Gastrocnemius medialis (tissue), 4 donors: Measurements from ENCODE around the gene EXOC7. TPM values are rescaled to one million over a fixed set of nuclear protein-coding genes. Genes with fewer than 3 reads are reported as not detected.
"Not testable (repeated sequence)": the region's sequence is repeated elsewhere in the genome, so short reads cannot be mapped to it uniquely, and the experiment has no call there.

Source experiments
- ATAC-seq, 2 donors: fragments of 150-250 bp; one replicate each; pipeline ENCODE4 v1.9.1; 2016
- DNase-seq, 2 donors: peaks; one replicate each; pipeline ENCODE4 v3.0.0-alpha.2; 2019
- H3K27ac ChIP-seq, 4 donors: fragments of 200-600 bp; sonication (generic); 1 replicate in 1 of 4; 2 replicates in 3 of 4; pipeline ENCODE4 v1.5.1; 2016 to 2018; ENCODE audit warnings: mild to moderate bottlenecking in 2 of 4, moderate library complexity in 1 of 4
- H3K27me3 ChIP-seq, 3 donors: fragments of 200-600 bp; sonication (generic) in 2 of 3; 1 replicate in 1 of 3; 2 replicates in 2 of 3; pipeline versions ENCODE4 v1.5.1 to v1.6.0; 2016 to 2019; ENCODE audit warnings: mild to moderate bottlenecking in 1 of 3, moderate library complexity in 1 of 3
- H3K36me3 ChIP-seq, 2 donors: fragments of 200-600 bp; sonication (generic) in 1 of 2; one replicate each; pipeline ENCODE4 v1.5.1; 2017 to 2018
- H3K4me1 ChIP-seq, 2 donors: fragments of 200-600 bp; sonication (generic) in 1 of 2; one replicate each; pipeline ENCODE4 v1.5.1; 2016 to 2017; ENCODE audit warnings: mild to moderate bottlenecking in 2 of 2
- H3K4me3 ChIP-seq, 4 donors: fragments of 200-600 bp; sonication (generic) in 3 of 4; 1 replicate in 1 of 4; 2 replicates in 3 of 4; pipeline ENCODE4 v1.5.1; 2016 to 2019; ENCODE audit warnings: mild to moderate bottlenecking in 2 of 4
- H3K9me3 ChIP-seq, 3 donors: fragments of 200-600 bp; sonication (generic) in 2 of 3; 1 replicate in 1 of 3; 2 replicates in 2 of 3; pipeline ENCODE4 v1.5.1; 2016 to 2019
- POLR2A ChIP-seq, 2 donors: fragments of 450-650 bp; IDR thresholded peaks; one replicate each; pipeline ENCODE4 v1.6.1; 2017; ENCODE audit warnings: antibody characterized with exemption in 2 of 2, mild to moderate bottlenecking in 2 of 2, moderate library complexity in 2 of 2
- in situ Hi-C, 4 donors: fragments of 200-750 bp; cut with MboI; loops; one replicate each; pipeline versions ENCODE4 v1.15.0 to v1.8.0; 2017; ENCODE audit warnings: low sequenced_read_pairs in 4 of 4
- intact Hi-C: fragments of 100-400 bp; cut with DNase I; formaldehyde crosslinking; loops from one replicate; pipeline ENCODE4 v1.15.1; 2023; ENCODE audit warnings: low total_unique reads
- total RNA-seq, 4 donors: library from RNA; depleted of rRNA; stranded (reverse); fragments of >200 nt; gene quantifications; one replicate each; pipeline versions ENCODE4 v1.1.0 to v1.2.3, GENCODE V29; 2016
- TF ChIP-seq, protein P1 (sequence below), 5 experiments: fragments of 450-650 bp in 3 of 5; fragments of 200-600 bp in 2 of 5; sonication (generic) in 2 of 5; IDR thresholded peaks in 4 of 5; conservative IDR thresholded peaks in 1 of 5; 1 replicate in 4 of 5; 2 replicates in 1 of 5; pipeline ENCODE4 v1.5.1; 2016 to 2019; ENCODE audit warnings: antibody characterized with exemption in 5 of 5, mild to moderate bottlenecking in 3 of 5, moderate library complexity in 3 of 5

The EXOC7 gene
- total RNA-seq, 4 donors from 2014 or later, result 49.5 to 70.7 (median 53.9) TPM

DNA sequence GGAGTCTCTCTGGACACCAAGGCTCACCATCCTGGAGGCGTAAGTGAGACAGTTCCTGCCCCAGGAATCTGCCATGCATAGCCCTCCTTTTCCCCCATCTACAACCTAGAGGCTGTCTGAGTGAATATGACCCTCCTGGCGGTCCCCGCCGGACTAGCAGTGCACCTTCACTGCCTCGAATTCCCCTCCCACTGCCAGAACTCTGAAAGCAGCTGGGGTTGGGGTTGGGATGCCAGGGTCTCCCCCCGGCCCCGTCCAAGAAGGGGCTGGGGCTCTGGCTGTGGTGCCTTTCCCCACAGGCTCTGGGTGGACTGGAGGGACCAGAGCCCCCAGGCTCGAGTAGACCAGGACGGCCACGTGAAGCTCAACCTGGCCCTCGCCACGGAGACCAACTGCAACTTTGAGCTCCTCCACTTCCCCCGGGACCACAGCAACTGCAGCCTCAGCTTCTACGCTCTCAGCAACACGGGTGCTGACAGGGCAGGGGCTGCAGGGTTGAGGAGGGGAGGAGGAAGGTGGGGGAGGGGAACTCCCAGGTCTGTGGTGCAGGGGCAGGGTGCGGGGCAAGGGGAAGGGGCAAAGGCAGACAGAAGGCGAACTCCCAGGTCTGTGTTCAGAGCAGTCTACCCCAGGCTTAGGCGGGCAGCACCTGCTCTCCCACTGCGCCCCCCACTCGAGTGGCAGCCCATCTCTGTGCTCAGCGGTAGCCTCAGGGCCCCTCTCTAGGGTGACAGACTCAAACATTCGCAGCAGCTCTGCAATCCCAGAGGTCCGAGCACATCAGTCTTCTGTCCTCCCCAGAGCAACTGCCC, 23.4 kb downstream of the EXOC7 start:
- in situ Hi-C loops (no loop called here), intact Hi-C loops (no loop called here)
- H3K27me3 ChIP-seq, result peaks cover 42 to 45% (median 43%) of the 10 kb centered on the region in 3 donors
- no peak for ATAC-seq
- no peaks in the 10 kb centered on the region for H3K9me3 ChIP-seq
- H3K27ac ChIP-seq, result no peak overlapping the region
- H3K4me3 ChIP-seq, result no peak overlapping the region
- peaks cover 0 to 22% of the 10 kb centered on the region in 2 donors for H3K36me3 ChIP-seq
- H3K4me1 ChIP-seq, result peaks cover 16 to 19% of the 10 kb centered on the region in 2 donors
- no peak for DNase-seq
- no peak for TF ChIP-seq POLR2A (IDR thresholded peaks at IDR 0.05)
- TF ChIP-seq, protein P1, sequence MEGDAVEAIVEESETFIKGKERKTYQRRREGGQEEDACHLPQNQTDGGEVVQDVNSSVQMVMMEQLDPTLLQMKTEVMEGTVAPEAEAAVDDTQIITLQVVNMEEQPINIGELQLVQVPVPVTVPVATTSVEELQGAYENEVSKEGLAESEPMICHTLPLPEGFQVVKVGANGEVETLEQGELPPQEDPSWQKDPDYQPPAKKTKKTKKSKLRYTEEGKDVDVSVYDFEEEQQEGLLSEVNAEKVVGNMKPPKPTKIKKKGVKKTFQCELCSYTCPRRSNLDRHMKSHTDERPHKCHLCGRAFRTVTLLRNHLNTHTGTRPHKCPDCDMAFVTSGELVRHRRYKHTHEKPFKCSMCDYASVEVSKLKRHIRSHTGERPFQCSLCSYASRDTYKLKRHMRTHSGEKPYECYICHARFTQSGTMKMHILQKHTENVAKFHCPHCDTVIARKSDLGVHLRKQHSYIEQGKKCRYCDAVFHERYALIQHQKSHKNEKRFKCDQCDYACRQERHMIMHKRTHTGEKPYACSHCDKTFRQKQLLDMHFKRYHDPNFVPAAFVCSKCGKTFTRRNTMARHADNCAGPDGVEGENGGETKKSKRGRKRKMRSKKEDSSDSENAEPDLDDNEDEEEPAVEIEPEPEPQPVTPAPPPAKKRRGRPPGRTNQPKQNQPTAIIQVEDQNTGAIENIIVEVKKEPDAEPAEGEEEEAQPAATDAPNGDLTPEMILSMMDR (IDR thresholded peaks at IDR 0.05 in 4 of 5, conservative IDR thresholded peaks at IDR 0.05 in 1 of 5), result no peak

DNA sequence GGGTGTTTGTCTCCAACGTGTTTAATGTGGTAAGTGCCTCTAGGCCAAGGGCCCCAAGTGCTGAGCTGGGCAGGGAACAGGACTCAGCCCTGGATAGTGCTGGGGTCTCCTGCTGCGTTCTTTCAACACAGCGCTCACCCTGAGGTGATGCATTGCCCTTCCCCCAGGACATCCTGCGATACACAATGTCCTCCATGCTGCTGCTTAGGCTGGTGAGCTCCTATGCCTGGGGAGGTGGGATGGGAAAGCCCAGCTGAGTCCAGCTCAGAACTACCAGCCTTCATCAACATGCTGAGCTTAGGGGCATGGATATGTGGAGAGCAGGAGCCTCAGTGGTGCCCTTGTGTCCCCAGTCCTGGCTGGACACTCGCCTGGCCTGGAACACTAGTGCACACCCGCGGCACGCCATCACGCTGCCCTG, 24.0 kb downstream of the EXOC7 start:
- TF ChIP-seq, protein P1 (IDR thresholded peaks at IDR 0.05 in 4 of 5, conservative IDR thresholded peaks at IDR 0.05 in 1 of 5), result no peak
- TF ChIP-seq POLR2A (IDR thresholded peaks at IDR 0.05), result no peak
- DNase-seq (no peak), ATAC-seq (no peak)
- peaks cover 0 to 16% of the 10 kb centered on the region in 2 donors for H3K36me3 ChIP-seq
- H3K27me3 ChIP-seq, result peaks cover 48 to 51% (median 49%) of the 10 kb centered on the region in 3 donors
- peaks cover 16 to 21% of the 10 kb centered on the region in 2 donors for H3K4me1 ChIP-seq
- in situ Hi-C loops (no loop called here), intact Hi-C loops (no loop called here)
- H3K4me3 ChIP-seq, result no peak overlapping the region
- no peak overlapping the region for H3K27ac ChIP-seq
- no peaks in the 10 kb centered on the region for H3K9me3 ChIP-seq

DNA sequence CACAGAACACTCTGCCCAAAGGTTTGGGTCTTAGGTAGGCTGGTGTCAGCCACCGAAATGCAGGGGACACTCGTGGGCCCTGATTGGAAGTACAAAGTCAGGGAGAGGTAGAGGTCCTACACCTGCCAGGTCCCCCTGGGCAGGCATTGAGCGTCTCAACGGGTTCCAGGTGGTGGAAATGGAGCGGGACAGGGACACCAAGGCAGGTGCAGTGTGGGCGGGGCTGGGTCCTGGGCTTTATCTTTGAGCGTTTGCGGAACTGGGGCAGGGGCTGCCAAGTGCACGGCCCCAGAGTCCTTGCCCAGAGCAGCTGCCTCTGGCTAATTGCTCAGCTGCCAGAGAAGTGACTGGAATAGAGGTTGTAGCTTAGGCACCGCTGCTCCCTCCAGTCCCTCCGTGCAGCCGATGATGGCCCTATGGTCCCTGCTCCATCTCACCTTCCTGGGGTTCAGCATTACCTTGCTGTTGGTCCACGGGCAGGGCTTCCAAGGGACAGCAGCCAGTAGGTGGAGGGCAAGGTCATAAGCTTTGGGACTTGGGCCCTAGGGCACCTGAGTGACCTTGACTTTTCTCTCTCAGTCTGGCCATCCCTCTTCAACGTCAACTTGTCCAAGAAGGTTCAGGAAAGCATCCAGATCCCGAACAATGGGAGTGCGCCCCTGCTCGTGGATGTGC, 24.6 kb downstream of the EXOC7 start, which contains the start of gene ZACN:
TSS of gene ZACN (plus strand) at position 323 of the 675 bp plus-strand sequence. CDS start at position 406, 83 bp downstream.
- Histone ChIP-seq H3K4me1 (peaks cover 16 to 21% of the 10 kb centered on the region in 2 donors), H3K4me3 (no peak within 1 kb of the TSS), H3K36me3 (peaks cover 0 to 11% of the 10 kb centered on the region in 2 donors), H3K27me3 (peaks cover 53 to 57% (median 54%) of the 10 kb centered on the region in 3 donors), H3K9me3 (no peaks in the 10 kb centered on the region), H3K27ac (no peak within 1 kb of the TSS)
- DNase-seq (no peak), ATAC-seq (no peak)
- TF ChIP-seq, protein P1 (IDR thresholded peaks at IDR 0.05 in 4 of 5, conservative IDR thresholded peaks at IDR 0.05 in 1 of 5), result no peak
- no peak for TF ChIP-seq POLR2A (IDR thresholded peaks at IDR 0.05)
- in situ Hi-C loops, result no loop called here
- intact Hi-C loops, result no loop called here

DNA sequence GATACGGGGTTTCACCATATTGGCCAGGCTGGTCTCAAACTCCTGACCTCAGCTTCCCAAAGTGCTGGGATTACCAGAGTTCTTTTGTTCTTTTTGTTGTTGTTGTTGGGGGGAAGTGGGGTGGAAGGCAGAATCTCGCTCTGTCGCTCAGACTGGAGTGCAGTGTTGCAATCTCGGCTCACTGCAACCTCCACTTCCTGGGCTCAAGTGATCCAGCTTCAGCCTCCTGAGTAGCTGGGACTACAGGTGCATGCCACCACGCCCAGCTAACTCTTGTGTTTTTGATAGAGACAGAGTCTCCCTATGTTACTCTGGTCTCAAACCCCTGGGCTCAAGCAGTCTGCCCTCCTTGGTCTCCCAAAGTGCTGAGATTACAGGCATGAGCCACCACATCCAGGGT, 25.2 kb downstream of the EXOC7 start:
- in situ Hi-C loops, H3K36me3 ChIP-seq, H3K4me3 ChIP-seq, ATAC-seq, DNase-seq, H3K9me3 ChIP-seq, intact Hi-C loops, H3K27ac ChIP-seq: not testable (repeated sequence)
- H3K4me1 ChIP-seq, result peaks cover 16 to 21% of the 10 kb centered on the region in 2 donors
- H3K27me3 ChIP-seq, result peaks cover 59 to 63% (median 60%) of the 10 kb centered on the region in 3 donors

DNA sequence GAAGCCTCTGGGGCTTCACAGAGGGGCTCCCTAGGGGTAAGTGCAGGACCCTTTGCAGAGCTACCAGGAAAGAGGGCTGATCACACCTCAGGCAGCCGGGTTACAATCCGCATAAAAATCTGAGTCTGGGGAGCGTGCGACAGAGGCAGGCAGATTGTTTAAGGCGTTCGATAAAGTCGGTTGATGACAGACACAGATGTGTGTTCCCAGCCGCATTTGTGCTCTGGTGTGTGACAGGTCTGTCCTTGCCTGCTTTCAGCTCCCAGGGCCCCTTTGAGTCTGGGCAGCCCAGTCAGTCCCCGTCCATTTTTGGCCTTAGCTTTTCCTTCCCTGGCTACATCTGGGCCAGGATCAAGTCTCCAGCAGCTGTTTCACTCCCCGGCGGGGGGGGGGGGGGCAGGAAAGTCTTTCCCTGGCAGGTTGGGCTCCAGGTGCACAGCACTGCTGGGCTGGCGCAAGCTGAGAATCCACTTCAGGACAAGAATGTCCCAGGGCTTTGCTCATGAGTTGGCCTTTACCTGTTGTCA, 25.9 kb downstream of the EXOC7 start:
- ATAC-seq, result no peak
- no peak overlapping the region for H3K27ac ChIP-seq

More for the DNA sequence above, 25.9 kb downstream of the EXOC7 start:
- no peak for TF ChIP-seq POLR2A (IDR thresholded peaks at IDR 0.05)
- TF ChIP-seq, protein P1 (IDR thresholded peaks at IDR 0.05 in 4 of 5, conservative IDR thresholded peaks at IDR 0.05 in 1 of 5), result no peak
- H3K36me3 ChIP-seq, result no peaks in the 10 kb centered on the region
- H3K4me3 ChIP-seq, result no peak overlapping the region
- peaks cover 16 to 24% of the 10 kb centered on the region in 2 donors for H3K4me1 ChIP-seq
- intact Hi-C loops, result no loop called here
- H3K9me3 ChIP-seq, result no peaks in the 10 kb centered on the region
- no peak for DNase-seq
- in situ Hi-C loops, result no loop called here
- H3K27me3 ChIP-seq, result peaks cover 59 to 63% (median 60%) of the 10 kb centered on the region in 3 donors
